Panc1 (cell line): ENCODE data around the gene ASXL2.
"Not testable (repeated sequence)": the region's sequence is repeated elsewhere in the genome, so short reads cannot be mapped to it uniquely, and the experiment has no call there.

Experiments
- SIN3A ChIP-seq: IDR thresholded peaks from 2 replicates; pipeline ENCODE4 v1.6.1; 2012; ENCODE audit warnings: low read depth, mild to moderate bottlenecking, low read length, moderate library complexity, borderline replicate concordance; ENCODE audit not compliant: insufficient read depth
- TF ChIP-seq, protein P1 (sequence below): fragments of 450-650 bp; IDR thresholded peaks from 2 replicates; pipeline ENCODE4 v1.5.1; 2017; ENCODE audit warnings: mild to moderate bottlenecking

DNA sequence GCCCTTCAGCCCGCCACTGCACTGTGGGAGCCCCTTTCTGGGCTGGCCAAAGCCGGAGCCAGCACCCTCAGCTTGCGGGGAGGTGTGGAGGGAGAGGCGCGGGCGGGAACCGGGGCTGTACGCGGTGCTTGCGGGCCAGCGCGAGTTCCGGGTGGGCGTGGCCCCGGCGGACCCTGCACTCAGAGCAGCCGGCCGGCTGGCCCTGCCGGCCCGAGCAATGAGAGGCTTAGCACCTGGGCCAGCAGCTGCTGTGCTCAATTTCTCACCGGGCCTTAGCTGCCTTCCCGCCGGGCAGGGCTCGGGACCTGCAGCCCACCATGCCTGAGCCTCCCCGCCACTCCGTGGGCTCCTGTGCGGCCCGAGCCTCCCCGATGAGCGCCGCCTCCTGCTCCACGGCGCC, 37.1 kb upstream of the ASXL2 start:
- TF ChIP-seq, protein P1, sequence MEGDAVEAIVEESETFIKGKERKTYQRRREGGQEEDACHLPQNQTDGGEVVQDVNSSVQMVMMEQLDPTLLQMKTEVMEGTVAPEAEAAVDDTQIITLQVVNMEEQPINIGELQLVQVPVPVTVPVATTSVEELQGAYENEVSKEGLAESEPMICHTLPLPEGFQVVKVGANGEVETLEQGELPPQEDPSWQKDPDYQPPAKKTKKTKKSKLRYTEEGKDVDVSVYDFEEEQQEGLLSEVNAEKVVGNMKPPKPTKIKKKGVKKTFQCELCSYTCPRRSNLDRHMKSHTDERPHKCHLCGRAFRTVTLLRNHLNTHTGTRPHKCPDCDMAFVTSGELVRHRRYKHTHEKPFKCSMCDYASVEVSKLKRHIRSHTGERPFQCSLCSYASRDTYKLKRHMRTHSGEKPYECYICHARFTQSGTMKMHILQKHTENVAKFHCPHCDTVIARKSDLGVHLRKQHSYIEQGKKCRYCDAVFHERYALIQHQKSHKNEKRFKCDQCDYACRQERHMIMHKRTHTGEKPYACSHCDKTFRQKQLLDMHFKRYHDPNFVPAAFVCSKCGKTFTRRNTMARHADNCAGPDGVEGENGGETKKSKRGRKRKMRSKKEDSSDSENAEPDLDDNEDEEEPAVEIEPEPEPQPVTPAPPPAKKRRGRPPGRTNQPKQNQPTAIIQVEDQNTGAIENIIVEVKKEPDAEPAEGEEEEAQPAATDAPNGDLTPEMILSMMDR = not testable (repeated sequence)
- not testable (repeated sequence) for TF ChIP-seq SIN3A
